Adrenal gland (tissue), 12 donors: Measurements from ENCODE around the gene TAC4. TPM values are rescaled to one million over a fixed set of nuclear protein-coding genes. Genes with fewer than 3 reads are reported as not detected.
"Not testable (repeated sequence)": the region's sequence is repeated elsewhere in the genome, so short reads cannot be mapped to it uniquely, and the experiment has no call there.

Source experiments
- DNase-seq, 7 donors: peaks; one replicate each; pipeline ENCODE4 v3.0.0-alpha.2; 2019 to 2020
- H3K27ac ChIP-seq, 5 donors: fragments of 200-600 bp; sonication (generic) in 4 of 5; 1 replicate in 3 of 5; 2 replicates in 2 of 5; pipeline versions ENCODE4 v1.5.1 to v1.8.0; 2016 to 2020; ENCODE audit warnings: mild to moderate bottlenecking in 1 of 5
- H3K27me3 ChIP-seq: fragments of 200-600 bp; 2 replicates; pipeline ENCODE4 v1.8.0; 2021
- H3K36me3 ChIP-seq, 2 donors: fragments of 200-600 bp; replicated peaks in 1 of 2; 1 replicate in 1 of 2; 2 replicates in 1 of 2; pipeline versions ENCODE4 v1.5.1 to v1.8.0; 2018 to 2022
- H3K4me1 ChIP-seq, 2 donors: fragments of 200-600 bp; replicated peaks in 1 of 2; 1 replicate in 1 of 2; 2 replicates in 1 of 2; pipeline versions ENCODE4 v1.5.1 to v1.8.0; 2018 to 2021
- H3K4me3 ChIP-seq, 4 donors: fragments of 200-600 bp; sonication (generic) in 3 of 4; one replicate each; pipeline ENCODE4 v1.5.1; 2016 to 2018
- H3K9me3 ChIP-seq, 3 donors: fragments of 200-600 bp; sonication (generic) in 1 of 3; replicated peaks in 1 of 3; 1 replicate in 2 of 3; 2 replicates in 1 of 3; pipeline versions ENCODE4 v1.5.1 to v1.8.0; 2016 to 2021
- POLR2A ChIP-seq, 2 donors: fragments of 450-650 bp; IDR thresholded peaks; one replicate each; pipeline ENCODE4 v1.6.1; 2017; ENCODE audit warnings: antibody characterized with exemption in 2 of 2, mild to moderate bottlenecking in 2 of 2, moderate library complexity in 1 of 2
- WGBS, 4 donors: extraction: QIAGEN DNeasy Blood & Tissue Kit in 2 of 4; methylation state at CpG; one replicate each; pipeline versions ENCODE4 v1.1.5 to v1.1.7; 2013 to 2017; 5-methylcytosine and 5-hydroxymethylcytosine counted together
- intact Hi-C, 2 donors: fragments of 100-400 bp; cut with DNase I; formaldehyde crosslinking; loops; one replicate each; pipeline versions ENCODE4 v1.14.1 to v1.15.0; 2022 to 2023
- polyA plus RNA-seq, 3 donors: library from polyadenylated mRNA; stranded (reverse); fragments of 200-250 nt in 2 of 3; fragments of 350-450 nt in 1 of 3; fragmentation: Illumina TruSeq in 1 of 3; extraction: RNeasy Lipid Tissue Mini Kit (QIAGEN cat#74804) in 1 of 3; gene quantifications; one replicate each; pipeline ENCODE4 v1.2.3, GENCODE V29; 2013 to 2014
- total RNA-seq, 9 donors: library from RNA; depleted of rRNA in 4 of 9; stranded (reverse); fragments of >200 nt in 4 of 9; fragments of 120-200 nt in 1 of 9; fragmentation: NEBNext Ultra II Directional in 1 of 9; extraction: Animal tissue kit (Norgen Biotek cat#: 25700) in 1 of 9; gene quantifications; one replicate each; pipeline versions ENCODE4 v1.1.0 to v1.2.4, GENCODE V29; 2013 to 2023
- TF ChIP-seq, protein P1 (sequence below), 6 experiments: fragments of 450-650 bp in 4 of 6; fragments of 200-600 bp in 2 of 6; sonication (generic) in 1 of 6; IDR thresholded peaks; 1 replicate in 5 of 6; 2 replicates in 1 of 6; pipeline versions ENCODE4 v1.5.1 to v1.8.0; 2016 to 2021; ENCODE audit warnings: antibody characterized with exemption in 6 of 6, mild to moderate bottlenecking in 2 of 6, moderate library complexity in 1 of 6
- donor health status: healthy with polysubstance abuse.
- donor health status: Bipolar disorder and iron deficiency.
- donor health status: DM: yes; HTN: yes; CAD: no.
- donor health status: DM: no; HTN: no; CAD: no.
- donor health status: DM: no; HTN: no; CAD: no.
- donor health status: DM: yes; HTN: yes; CAD: no.

Gene TAC4
- total and polyA plus RNA-seq, 12 donors: 0.40 to 0.90 TPM; not detected in 10

DNA sequence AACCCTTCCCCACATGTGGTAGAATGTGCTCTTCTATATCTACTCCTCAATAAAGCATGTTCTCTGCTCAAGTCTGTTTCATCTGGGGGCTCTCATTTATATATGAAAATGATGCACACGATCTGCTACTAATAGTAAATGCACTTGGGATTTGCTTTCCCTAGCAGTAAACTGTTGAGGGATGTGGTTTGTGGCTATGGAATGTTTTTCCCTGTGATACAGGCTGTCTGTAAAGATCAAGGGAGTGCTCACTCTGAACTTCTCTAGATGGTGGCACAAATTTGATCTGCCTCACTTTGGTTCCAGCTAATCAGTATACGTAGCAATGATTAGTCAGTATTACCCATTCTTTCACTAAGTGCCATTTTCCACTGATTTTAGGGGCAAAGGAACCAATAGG, 18.8 kb downstream of the TAC4 start:
- 85 to 93% (median 90%) methylated on average over 2 of the region's 2 CpGs for WGBS, 4 donors
- Histone ChIP-seq H3K9me3 (no peaks in the 10 kb centered on the region), H3K36me3 (peaks cover 0 to 58% of the 10 kb centered on the region in 2 donors), H3K27ac (no peak overlapping the region), H3K4me3 (no peak overlapping the region), H3K4me1 (peaks cover 12 to 22% of the 10 kb centered on the region in 2 donors), H3K27me3 (no peaks in the 10 kb centered on the region)
- TF ChIP-seq, protein P1, sequence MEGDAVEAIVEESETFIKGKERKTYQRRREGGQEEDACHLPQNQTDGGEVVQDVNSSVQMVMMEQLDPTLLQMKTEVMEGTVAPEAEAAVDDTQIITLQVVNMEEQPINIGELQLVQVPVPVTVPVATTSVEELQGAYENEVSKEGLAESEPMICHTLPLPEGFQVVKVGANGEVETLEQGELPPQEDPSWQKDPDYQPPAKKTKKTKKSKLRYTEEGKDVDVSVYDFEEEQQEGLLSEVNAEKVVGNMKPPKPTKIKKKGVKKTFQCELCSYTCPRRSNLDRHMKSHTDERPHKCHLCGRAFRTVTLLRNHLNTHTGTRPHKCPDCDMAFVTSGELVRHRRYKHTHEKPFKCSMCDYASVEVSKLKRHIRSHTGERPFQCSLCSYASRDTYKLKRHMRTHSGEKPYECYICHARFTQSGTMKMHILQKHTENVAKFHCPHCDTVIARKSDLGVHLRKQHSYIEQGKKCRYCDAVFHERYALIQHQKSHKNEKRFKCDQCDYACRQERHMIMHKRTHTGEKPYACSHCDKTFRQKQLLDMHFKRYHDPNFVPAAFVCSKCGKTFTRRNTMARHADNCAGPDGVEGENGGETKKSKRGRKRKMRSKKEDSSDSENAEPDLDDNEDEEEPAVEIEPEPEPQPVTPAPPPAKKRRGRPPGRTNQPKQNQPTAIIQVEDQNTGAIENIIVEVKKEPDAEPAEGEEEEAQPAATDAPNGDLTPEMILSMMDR (IDR thresholded peaks at IDR 0.05): no peak
- TF ChIP-seq POLR2A (IDR thresholded peaks at IDR 0.05): no peak
- DNase-seq: no peak
- intact Hi-C loops: no loop called here

DNA sequence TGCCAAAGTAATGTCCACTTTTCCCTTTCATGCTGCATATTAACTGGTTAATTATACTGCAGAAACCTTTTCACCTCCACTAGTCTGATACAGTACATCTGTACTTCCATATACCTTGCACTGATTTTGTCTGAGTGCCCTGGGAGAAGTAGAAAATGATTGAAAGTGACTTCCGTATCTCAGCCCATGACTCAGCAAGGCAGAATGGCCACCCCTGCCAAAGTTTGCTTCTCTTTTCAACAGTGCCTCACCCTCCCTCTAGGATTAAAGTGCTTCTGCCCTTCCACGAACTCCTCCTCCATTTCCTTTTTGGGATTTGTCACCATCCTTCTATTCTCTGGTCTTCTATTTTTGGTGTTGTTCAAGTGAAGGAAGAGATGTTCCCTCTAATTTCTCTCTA, 19.5 kb downstream of the TAC4 start:
- H3K27me3 ChIP-seq, H3K4me3 ChIP-seq, H3K9me3 ChIP-seq, intact Hi-C loops: not testable (repeated sequence)
- peaks cover 0 to 59% of the 10 kb centered on the region in 2 donors for H3K36me3 ChIP-seq
- DNase-seq: peak in 6 of 7 donors; percentile 49 to 71 (median 58)
- H3K27ac ChIP-seq: peak overlapping the region in 1 of 5 donors; percentile 30
- WGBS, 4 donors: 19 to 45% (median 22%) methylated on average over 2 of the region's 2 CpGs
- peaks cover 12 to 17% of the 10 kb centered on the region in 2 donors for H3K4me1 ChIP-seq

DNA sequence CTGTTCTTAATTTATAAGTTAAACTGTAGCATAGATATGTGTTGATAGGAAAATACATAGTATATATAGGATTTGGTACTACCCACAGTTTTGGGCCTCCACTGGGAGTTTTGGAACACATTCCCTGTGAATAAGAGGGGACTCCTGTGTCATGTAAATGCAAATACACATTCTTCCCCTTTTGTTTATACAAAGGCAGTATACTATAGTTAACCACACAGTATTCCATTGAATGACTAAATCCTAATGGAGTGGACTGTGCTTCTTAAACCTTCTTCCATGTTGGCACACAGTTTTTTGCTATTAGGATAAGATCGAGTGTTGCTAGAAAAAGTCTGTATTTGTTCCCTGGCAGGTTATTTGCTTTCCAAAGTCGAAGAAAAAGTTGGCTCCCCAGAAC, 22.2 kb downstream of the TAC4 start:
- no peak overlapping the region for H3K4me3 ChIP-seq
- H3K27me3 ChIP-seq: no peaks in the 10 kb centered on the region
- intact Hi-C loops: no loop called here
- H3K9me3 ChIP-seq: no peaks in the 10 kb centered on the region
- no peak for DNase-seq
- H3K4me1 ChIP-seq: peaks cover 9 to 15% of the 10 kb centered on the region in 2 donors
- peaks cover 0 to 82% of the 10 kb centered on the region in 2 donors for H3K36me3 ChIP-seq
- no peak for TF ChIP-seq POLR2A (IDR thresholded peaks at IDR 0.05)
- TF ChIP-seq, protein P1 (IDR thresholded peaks at IDR 0.05): no peak
- WGBS, 4 donors: 46 to 93% (median 89%) methylated on average over 2 of the region's 2 CpGs
- no peak overlapping the region for H3K27ac ChIP-seq

DNA sequence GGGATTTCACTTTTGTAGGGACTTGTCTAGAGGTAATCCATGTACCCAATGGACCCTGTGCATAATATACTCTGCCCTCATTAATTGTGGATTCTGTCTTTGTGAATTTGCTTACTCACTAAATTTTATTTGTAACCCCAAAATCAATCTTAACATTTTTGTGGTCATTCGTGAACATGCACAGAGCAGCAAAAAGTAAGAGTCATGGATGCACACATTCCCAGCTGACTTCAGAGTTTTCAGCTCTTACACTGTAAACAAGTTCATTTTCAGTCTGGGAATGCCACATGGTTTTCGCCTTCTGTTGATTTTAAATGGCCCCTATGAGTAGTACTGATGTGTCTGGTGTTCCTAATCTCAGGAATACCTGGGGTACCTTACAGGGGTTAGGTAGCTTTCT, 24.3 kb downstream of the TAC4 start:
- H3K4me3 ChIP-seq: no peak overlapping the region
- WGBS, 4 donors: 87 to 97% (median 95%) methylated on average over 2 of the region's 2 CpGs
- no peak overlapping the region for H3K27ac ChIP-seq
- no peaks in the 10 kb centered on the region for H3K27me3 ChIP-seq
- TF ChIP-seq, protein P1 (IDR thresholded peaks at IDR 0.05): no peak
- TF ChIP-seq POLR2A (IDR thresholded peaks at IDR 0.05): no peak
- H3K36me3 ChIP-seq: peaks cover 0 to 78% of the 10 kb centered on the region in 2 donors
- H3K4me1 ChIP-seq: peaks cover 6 to 10% of the 10 kb centered on the region in 2 donors
- H3K9me3 ChIP-seq: no peaks in the 10 kb centered on the region
- DNase-seq: no peak
- intact Hi-C loops: no loop called here

DNA sequence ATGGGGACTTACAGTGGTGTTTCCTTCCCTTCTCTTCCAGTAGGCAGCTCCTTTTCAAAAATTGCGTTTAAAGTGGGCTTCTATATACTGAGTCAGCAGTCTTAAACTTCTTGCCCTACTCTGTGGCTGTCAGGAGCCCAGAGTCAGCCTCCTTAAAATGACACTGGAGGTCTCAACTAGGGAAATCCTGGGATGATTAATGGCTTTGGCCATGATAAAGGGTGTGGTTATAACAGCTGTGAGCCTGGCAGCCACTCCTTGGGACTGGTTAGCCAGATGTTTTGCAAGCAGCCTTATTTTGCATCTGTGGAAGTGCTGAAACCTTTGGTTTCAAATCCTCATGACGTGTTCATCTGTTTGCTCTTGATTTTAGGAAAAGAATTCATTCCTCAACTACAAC, 25.0 kb downstream of the TAC4 start:
- intact Hi-C loops: no loop called here
- Histone ChIP-seq H3K36me3 (peaks cover 0 to 80% of the 10 kb centered on the region in 2 donors), H3K27me3 (no peaks in the 10 kb centered on the region), H3K9me3 (no peaks in the 10 kb centered on the region), H3K4me1 (peaks cover 0 to 6% of the 10 kb centered on the region in 2 donors), H3K27ac (no peak overlapping the region), H3K4me3 (no peak overlapping the region)
- WGBS, 4 donors: 55 to 77% (median 75%) methylated on average over 2 of the region's 2 CpGs
- no peak for DNase-seq
- TF ChIP-seq, protein P1 (IDR thresholded peaks at IDR 0.05): no peak
- TF ChIP-seq POLR2A (IDR thresholded peaks at IDR 0.05): no peak
